ENCODE results near the gene CENPT.
A peak's percentile ranks its signal among the peaks of the same experiment; 100 is the strongest.

Gene CENPT

GRCh38 chr16:67877064-67877463, 29.6 kb upstream of the CENPT start:
- H3K4me3 ChIP-seq (ENCODE audit: low read length): no peak overlapping the region
- no peak for DNase-seq (ENCODE audit: low read depth)
- no peak for TF ChIP-seq CTCF (IDR thresholded peaks at IDR 0.05; ENCODE audit: insufficient read depth, low read depth, low read length, missing control alignments)

GRCh38 chr16:67874372-67874771, 26.9 kb upstream of the CENPT start:
- TF ChIP-seq CTCF (IDR thresholded peaks at IDR 0.05; ENCODE audit: insufficient read depth, low read depth, low read length, missing control alignments): no peak
- H3K4me3 ChIP-seq (ENCODE audit: low read length): peak overlapping the region; percentile 79
- DNase-seq (ENCODE audit: low read depth): no peak

- no peak for DNase-seq (ENCODE audit: low read depth)
- H3K4me3 ChIP-seq (ENCODE audit: low read length): peak overlapping the region; percentile 79
- no peak for TF ChIP-seq CTCF (IDR thresholded peaks at IDR 0.05; ENCODE audit: insufficient read depth, low read depth, low read length, missing control alignments)
Observed at GRCh38 chr16:67873435-67874370, 26.2 kb upstream of the CENPT start.

GRCh38 chr16:67872631-67873434, 25.3 kb upstream of the CENPT start, which contains the start of gene EDC4:
Gene EDC4, plus strand, starts transcription at chr16:67873052. Its CDS starts 210 bp downstream, at chr16:67873262.
- peak; percentile 73 for DNase-seq (ENCODE audit: low read depth)
- peak within 1 kb of the TSS; percentile 79 for H3K4me3 ChIP-seq (ENCODE audit: low read length)
- TF ChIP-seq CTCF (IDR thresholded peaks at IDR 0.05; ENCODE audit: insufficient read depth, low read depth, low read length, missing control alignments): no peak

- no peak overlapping the region for H3K4me3 ChIP-seq (ENCODE audit: low read length)
- no peak for DNase-seq (ENCODE audit: low read depth)
- no peak for TF ChIP-seq CTCF (IDR thresholded peaks at IDR 0.05; ENCODE audit: insufficient read depth, low read depth, low read length, missing control alignments)
Observed at GRCh38 chr16:67872131-67872630, 24.7 kb upstream of the CENPT start.

- no peak overlapping the region for H3K4me3 ChIP-seq (ENCODE audit: low read length)
- no peak for TF ChIP-seq CTCF (IDR thresholded peaks at IDR 0.05; ENCODE audit: insufficient read depth, low read depth, low read length, missing control alignments)
- no peak for DNase-seq (ENCODE audit: low read depth)
Observed at GRCh38 chr16:67871256-67871655, 23.8 kb upstream of the CENPT start.

Data from epithelial cell of esophagus (primary cell).